HL-60 (cell line): Measurements from ENCODE around the gene SP1.

Experiments used
- DNase-seq, 2 experiments: peaks; one replicate each; pipeline ENCODE4 v3.0.0-alpha.2; 2010 to 2020; ENCODE audit warnings: low read depth in 1 of 2, low spot score in 1 of 2
- H3K27ac ChIP-seq: fragments of 250-450 bp; sonication (Bioruptor Pico); replicated peaks from 2 replicates; pipeline ENCODE4 v1.5.1; 2020; ENCODE audit warnings: mild to moderate bottlenecking, moderate library complexity
- H3K27me3 ChIP-seq: fragments of 250-450 bp; sonication (Bioruptor Pico); 2 replicates; pipeline ENCODE4 v1.5.1; 2021; ENCODE audit warnings: mild to moderate bottlenecking, moderate library complexity; ENCODE audit not compliant: insufficient read depth, poor library complexity, severe bottlenecking
- H3K4me3 ChIP-seq: replicated peaks from 2 replicates; pipeline ENCODE4 v1.5.1; 2011; ENCODE audit warnings: mild to moderate bottlenecking, control low read depth, low read length; ENCODE audit not compliant: insufficient read depth
- CTCF ChIP-seq: IDR thresholded peaks from one replicate; pipeline ENCODE4 v1.5.1; 2011; ENCODE audit warnings: low read length, control low read depth, inconsistent platforms; ENCODE audit not compliant: insufficient read depth
- GABPA ChIP-seq: IDR thresholded peaks from 2 replicates; pipeline ENCODE4 v1.6.1; 2012; ENCODE audit warnings: low read depth
- POLR2AphosphoS5 ChIP-seq: IDR thresholded peaks from 2 replicates; pipeline ENCODE4 v1.6.1; 2012; ENCODE audit warnings: low read depth
- SPI1 ChIP-seq: IDR thresholded peaks from 2 replicates; pipeline ENCODE4 v1.6.1; 2012; ENCODE audit warnings: low read depth, mild to moderate bottlenecking, borderline replicate concordance
- TF ChIP-seq, protein P1 (sequence below): IDR thresholded peaks from 2 replicates; pipeline ENCODE4 v1.6.1; 2012; ENCODE audit warnings: low read depth; ENCODE audit not compliant: insufficient replicate concordance

Gene SP1

DNA sequence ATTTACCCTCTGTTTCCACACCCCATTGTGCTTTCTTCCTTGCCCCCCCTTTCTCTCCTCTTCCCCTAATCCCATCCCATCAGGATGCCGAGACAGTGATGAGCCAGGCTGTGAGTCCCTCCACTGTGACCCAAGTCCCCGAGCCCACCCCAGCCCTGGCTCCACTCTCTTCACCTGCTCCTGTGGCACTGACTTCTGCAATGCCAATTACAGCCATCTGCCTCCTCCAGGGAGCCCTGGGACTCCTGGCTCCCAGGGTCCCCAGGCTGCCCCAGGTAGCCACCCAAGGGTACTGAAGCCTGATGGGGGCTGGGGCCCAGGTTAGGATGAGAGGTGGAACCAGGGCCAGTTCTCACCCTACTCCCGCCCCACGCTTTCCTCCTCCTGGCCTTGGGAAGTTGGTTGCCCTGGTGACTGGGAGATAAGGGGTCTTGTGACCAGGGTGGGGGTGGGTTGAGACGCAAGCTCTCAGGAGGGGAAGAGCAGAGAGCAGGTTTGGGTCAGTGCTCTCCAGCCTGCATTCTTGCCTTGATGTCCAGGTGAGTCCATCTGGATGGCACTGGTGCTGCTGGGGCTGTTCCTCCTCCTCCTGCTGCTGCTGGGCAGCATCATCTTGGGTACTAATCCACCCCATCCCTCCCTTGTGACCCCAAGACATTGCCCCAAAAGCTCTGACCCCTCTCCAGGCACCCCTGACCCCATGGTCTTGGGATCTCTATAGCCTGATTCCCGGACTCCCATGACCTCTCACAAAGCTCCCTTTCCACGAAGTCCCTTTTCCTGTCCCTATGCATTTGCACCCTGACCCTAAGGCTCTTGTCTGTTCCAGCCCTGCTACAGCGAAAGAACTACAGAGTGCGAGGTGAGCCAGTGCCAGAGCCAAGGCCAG, 44.9 kb downstream of the SP1 start:
- Histone ChIP-seq H3K4me3 (no peak overlapping the region), H3K27me3 (no peaks in the 10 kb centered on the region), H3K27ac (no peak overlapping the region)
- TF ChIP-seq SPI1 = no peak
- TF ChIP-seq, protein P1, sequence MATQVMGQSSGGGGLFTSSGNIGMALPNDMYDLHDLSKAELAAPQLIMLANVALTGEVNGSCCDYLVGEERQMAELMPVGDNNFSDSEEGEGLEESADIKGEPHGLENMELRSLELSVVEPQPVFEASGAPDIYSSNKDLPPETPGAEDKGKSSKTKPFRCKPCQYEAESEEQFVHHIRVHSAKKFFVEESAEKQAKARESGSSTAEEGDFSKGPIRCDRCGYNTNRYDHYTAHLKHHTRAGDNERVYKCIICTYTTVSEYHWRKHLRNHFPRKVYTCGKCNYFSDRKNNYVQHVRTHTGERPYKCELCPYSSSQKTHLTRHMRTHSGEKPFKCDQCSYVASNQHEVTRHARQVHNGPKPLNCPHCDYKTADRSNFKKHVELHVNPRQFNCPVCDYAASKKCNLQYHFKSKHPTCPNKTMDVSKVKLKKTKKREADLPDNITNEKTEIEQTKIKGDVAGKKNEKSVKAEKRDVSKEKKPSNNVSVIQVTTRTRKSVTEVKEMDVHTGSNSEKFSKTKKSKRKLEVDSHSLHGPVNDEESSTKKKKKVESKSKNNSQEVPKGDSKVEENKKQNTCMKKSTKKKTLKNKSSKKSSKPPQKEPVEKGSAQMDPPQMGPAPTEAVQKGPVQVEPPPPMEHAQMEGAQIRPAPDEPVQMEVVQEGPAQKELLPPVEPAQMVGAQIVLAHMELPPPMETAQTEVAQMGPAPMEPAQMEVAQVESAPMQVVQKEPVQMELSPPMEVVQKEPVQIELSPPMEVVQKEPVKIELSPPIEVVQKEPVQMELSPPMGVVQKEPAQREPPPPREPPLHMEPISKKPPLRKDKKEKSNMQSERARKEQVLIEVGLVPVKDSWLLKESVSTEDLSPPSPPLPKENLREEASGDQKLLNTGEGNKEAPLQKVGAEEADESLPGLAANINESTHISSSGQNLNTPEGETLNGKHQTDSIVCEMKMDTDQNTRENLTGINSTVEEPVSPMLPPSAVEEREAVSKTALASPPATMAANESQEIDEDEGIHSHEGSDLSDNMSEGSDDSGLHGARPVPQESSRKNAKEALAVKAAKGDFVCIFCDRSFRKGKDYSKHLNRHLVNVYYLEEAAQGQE = no peak
- no peak for TF ChIP-seq POLR2AphosphoS5
- no peak for TF ChIP-seq CTCF
- no peak for TF ChIP-seq GABPA
- DNase-seq = no peak

GRCh38 chr12:53425515-53426150, 45.7 kb downstream of the SP1 start:
- TF ChIP-seq CTCF (no peak), POLR2AphosphoS5 (no peak), GABPA (no peak), SPI1 (no peak)
- TF ChIP-seq, protein P1 = no peak

GRCh38 chr12:53427905-53428594, 48.1 kb downstream of the SP1 start:
- no peaks in the 10 kb centered on the region for H3K27me3 ChIP-seq
- no peak overlapping the region for H3K27ac ChIP-seq
- H3K4me3 ChIP-seq = no peak overlapping the region
- no peak for TF ChIP-seq POLR2AphosphoS5
- TF ChIP-seq, protein P1 = no peak
- no peak for TF ChIP-seq GABPA
- no peak for TF ChIP-seq SPI1
- no peak for TF ChIP-seq CTCF
- DNase-seq = no peak

More at GRCh38 chr12:53425515-53426150, 45.7 kb downstream of the SP1 start:
- H3K27me3 ChIP-seq = no peaks in the 10 kb centered on the region
- DNase-seq = no peak
- no peak overlapping the region for H3K4me3 ChIP-seq
- H3K27ac ChIP-seq = no peak overlapping the region
